GM12892 (cell line): ENCODE results near the gene ZDHHC7.

Source experiments
- POLR2A ChIP-seq: IDR thresholded peaks from 2 replicates; pipeline ENCODE4 v1.6.1; 2011; ENCODE audit warnings: low read depth, low read length, control low read depth
- TAF1 ChIP-seq: IDR thresholded peaks from 2 replicates; pipeline ENCODE4 v1.6.1; 2011; ENCODE audit warnings: low read depth, mild to moderate bottlenecking, control low read depth, low read length, borderline replicate concordance

- TF ChIP-seq TAF1 (no peak), POLR2A (no peak)
Measured at GRCh38 chr16:84967828-84968227, 43.5 kb downstream of the ZDHHC7 start.
